Kasumi-1 (cell line): ENCODE measurements around the gene SLC1A3.
A peak's percentile ranks its signal among the peaks of the same experiment; 100 is the strongest.

Source experiments
- DNase-seq, 2 experiments: peaks; one replicate each; lab custom pipeline; 2025; lab: John Stamatoyannopoulos, UW

Gene SLC1A3

GRCh38 chr5:36655161-36655560, 48.8 kb downstream of the SLC1A3 start:
- peak; percentile 18 to 19 for DNase-seq

- no peak for DNase-seq
These were observed 50.1 kb downstream of the SLC1A3 start for GRCh38 chr5:36656556-36656955.

GRCh38 chr5:36657563-36657995, 51.2 kb downstream of the SLC1A3 start:
- DNase-seq, result peak; percentile 99

GRCh38 chr5:36658038-36658756, 51.8 kb downstream of the SLC1A3 start:
- peak; percentile 47 to 56 for DNase-seq

- DNase-seq, result no peak
These were observed 53.0 kb downstream of the SLC1A3 start for GRCh38 chr5:36659411-36659810.

GRCh38 chr5:36660397-36661049, 54.1 kb downstream of the SLC1A3 start:
- DNase-seq, result no peak

- no peak for DNase-seq
These were observed 55.2 kb downstream of the SLC1A3 start for GRCh38 chr5:36661456-36662220.

GRCh38 chr5:36662291-36662851, 56.0 kb downstream of the SLC1A3 start:
- DNase-seq, result peak; percentile 28 to 33

GRCh38 chr5:36664766-36665165, 58.4 kb downstream of the SLC1A3 start:
- no peak for DNase-seq

GRCh38 chr5:36665628-36666027, 59.2 kb downstream of the SLC1A3 start:
- no peak for DNase-seq

GRCh38 chr5:36666274-36666673, 59.9 kb downstream of the SLC1A3 start:
- no peak for DNase-seq

- DNase-seq, result no peak
These were observed 60.6 kb downstream of the SLC1A3 start for GRCh38 chr5:36666986-36667385.

- no peak for DNase-seq
These were observed 61.4 kb downstream of the SLC1A3 start for GRCh38 chr5:36667824-36668223.

- DNase-seq, result no peak
These were observed 62.7 kb downstream of the SLC1A3 start for GRCh38 chr5:36669015-36669651.

GRCh38 chr5:36670548-36670947, 64.1 kb downstream of the SLC1A3 start:
- no peak for DNase-seq

GRCh38 chr5:36675282-36675681, 68.9 kb downstream of the SLC1A3 start:
- DNase-seq, result no peak

- no peak for DNase-seq
These were observed 73.0 kb downstream of the SLC1A3 start for GRCh38 chr5:36679221-36679989.

- no peak for DNase-seq
These were observed 73.7 kb downstream of the SLC1A3 start for GRCh38 chr5:36680066-36680465.

- DNase-seq, result no peak
These were observed 75.3 kb downstream of the SLC1A3 start for GRCh38 chr5:36681711-36682110.

GRCh38 chr5:36682499-36682898, 76.1 kb downstream of the SLC1A3 start:
- no peak for DNase-seq

GRCh38 chr5:36683821-36684434, 77.5 kb downstream of the SLC1A3 start:
- DNase-seq, result peak; percentile 15 to 19
